Measurements from ENCODE around the gene MPRIP. TPM values are rescaled to one million over a fixed set of nuclear protein-coding genes. Genes with fewer than 3 reads are reported as not detected.

Gene MPRIP
- total and polyA plus RNA-seq, 2 donors (not counting 3 experiments of a cell fraction or from before 2014, with no cell fraction given) = 94.6 to 246 TPM

DNA sequence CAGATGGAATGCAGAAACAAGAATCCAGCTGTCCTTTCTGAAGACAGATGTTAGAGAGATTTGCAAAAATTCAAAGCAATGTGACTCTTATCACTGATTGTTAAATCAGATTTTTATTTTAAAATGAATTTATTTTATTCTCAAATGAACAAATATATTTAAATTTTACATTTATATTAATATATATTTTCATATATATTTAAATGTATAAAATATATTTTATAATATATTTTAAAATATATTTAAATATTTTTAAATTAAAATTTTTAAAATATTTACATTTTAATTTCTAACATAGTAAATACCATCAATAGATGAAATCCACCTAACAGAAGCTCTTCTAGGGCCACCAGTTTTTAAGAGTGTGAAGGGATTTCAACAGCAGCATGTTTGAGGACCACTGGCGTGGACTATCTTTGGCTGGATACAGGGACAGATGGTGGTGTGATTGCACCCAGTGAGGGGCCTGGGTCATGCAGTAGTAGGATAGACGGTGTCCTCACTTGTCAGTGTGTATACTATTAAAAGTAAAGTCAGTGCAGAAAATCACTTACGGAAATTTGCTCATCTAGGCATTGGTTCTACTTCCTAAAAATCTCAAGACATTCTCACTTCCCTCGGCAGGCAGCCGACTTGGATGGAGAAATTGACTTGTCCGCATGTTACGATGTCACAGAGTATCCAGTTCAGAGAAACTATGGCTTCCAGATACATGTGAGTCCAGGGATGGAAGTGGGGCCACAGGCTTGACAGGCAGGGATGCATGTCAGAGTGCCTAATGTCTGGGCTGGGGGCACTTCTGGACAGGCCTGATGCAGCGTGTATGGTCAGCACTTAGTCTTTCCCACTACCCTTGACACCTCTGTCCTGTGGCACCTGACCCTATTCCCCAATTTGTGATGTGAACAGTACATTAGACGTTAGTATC is 107.5 kb downstream of the MPRIP start:
- FAIRE-seq = no peak
- no peaks in the 10 kb centered on the region for H3K27me3 ChIP-seq (ENCODE audit: control insufficient read depth in 2 of 2, insufficient read depth in 2 of 2, low read length in 2 of 2)
- no peak overlapping the region for H3K4me3 ChIP-seq (replicated peaks in 1 of 3; ENCODE audit: insufficient read depth in 1 of 3, low read depth in 1 of 3, low read length in 3 of 3)
- BruUV-seq (replicated peaks) = no TSS peak
- no peak overlapping the region for H2AFZ ChIP-seq (ENCODE audit: low read depth, low read length)
- no peak overlapping the region for H3K27ac ChIP-seq (ENCODE audit: insufficient read depth, low read depth, low read length)
- TF ChIP-seq, protein P1, sequence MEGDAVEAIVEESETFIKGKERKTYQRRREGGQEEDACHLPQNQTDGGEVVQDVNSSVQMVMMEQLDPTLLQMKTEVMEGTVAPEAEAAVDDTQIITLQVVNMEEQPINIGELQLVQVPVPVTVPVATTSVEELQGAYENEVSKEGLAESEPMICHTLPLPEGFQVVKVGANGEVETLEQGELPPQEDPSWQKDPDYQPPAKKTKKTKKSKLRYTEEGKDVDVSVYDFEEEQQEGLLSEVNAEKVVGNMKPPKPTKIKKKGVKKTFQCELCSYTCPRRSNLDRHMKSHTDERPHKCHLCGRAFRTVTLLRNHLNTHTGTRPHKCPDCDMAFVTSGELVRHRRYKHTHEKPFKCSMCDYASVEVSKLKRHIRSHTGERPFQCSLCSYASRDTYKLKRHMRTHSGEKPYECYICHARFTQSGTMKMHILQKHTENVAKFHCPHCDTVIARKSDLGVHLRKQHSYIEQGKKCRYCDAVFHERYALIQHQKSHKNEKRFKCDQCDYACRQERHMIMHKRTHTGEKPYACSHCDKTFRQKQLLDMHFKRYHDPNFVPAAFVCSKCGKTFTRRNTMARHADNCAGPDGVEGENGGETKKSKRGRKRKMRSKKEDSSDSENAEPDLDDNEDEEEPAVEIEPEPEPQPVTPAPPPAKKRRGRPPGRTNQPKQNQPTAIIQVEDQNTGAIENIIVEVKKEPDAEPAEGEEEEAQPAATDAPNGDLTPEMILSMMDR (IDR thresholded peaks at IDR 0.05; ENCODE audit: extremely low read depth in 1 of 2, insufficient read depth in 1 of 2, low read depth in 1 of 2, low read length in 2 of 2) = no peak
- TF ChIP-seq MYC (IDR thresholded peaks at IDR 0.05; ENCODE audit: low read depth, low read length) (no peak), EZH2 (IDR thresholded peaks at IDR 0.05; ENCODE audit: borderline replicate concordance, low read depth, low read length, severe bottlenecking) (no peak), FOS (IDR thresholded peaks at IDR 0.05; ENCODE audit: borderline replicate concordance, insufficient read depth, low read length) (no peak), JUN (IDR thresholded peaks at IDR 0.05; ENCODE audit: borderline replicate concordance, insufficient read depth, insufficient read length, low read depth) (no peak), GATA2 (IDR thresholded peaks at IDR 0.05; ENCODE audit: insufficient read depth, insufficient read length, low read depth, low read length) (no peak), POLR2A (IDR thresholded peaks at IDR 0.05; ENCODE audit: low read depth, low read length) (no peak), POLR2AphosphoS5 (IDR thresholded peaks at IDR 0.05; ENCODE audit: insufficient read depth, low read depth, low read length) (no peak)
- TF ChIP-seq, protein P2, sequence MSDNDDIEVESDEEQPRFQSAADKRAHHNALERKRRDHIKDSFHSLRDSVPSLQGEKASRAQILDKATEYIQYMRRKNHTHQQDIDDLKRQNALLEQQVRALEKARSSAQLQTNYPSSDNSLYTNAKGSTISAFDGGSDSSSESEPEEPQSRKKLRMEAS (IDR thresholded peaks at IDR 0.05; ENCODE audit: insufficient read depth, insufficient read length) = no peak
- ChIA-PET POLR2A (no interaction called here), CTCF (no interaction called here)
- no peak overlapping the region for H3K9ac ChIP-seq (replicated peaks; ENCODE audit: extremely low read depth, insufficient read depth, low read length)
- intact Hi-C loops (cut with micrococcal nuclease) = no loop called here
- no peaks in the 10 kb centered on the region for H3K9me3 ChIP-seq (replicated peaks; ENCODE audit: control insufficient read depth, insufficient read depth, low read length)
- H3K9me1 ChIP-seq (replicated peaks; ENCODE audit: control insufficient read depth, extremely low read depth, insufficient read depth, low read length) = no peaks in the 10 kb centered on the region
- peaks cover 3% of the 10 kb centered on the region for H3K79me2 ChIP-seq (ENCODE audit: control insufficient read depth, insufficient read depth, low read length)
- no peak overlapping the region for H3K4me2 ChIP-seq (ENCODE audit: insufficient read depth, low read length)
- DNase-seq (ENCODE audit: low read depth, low spot score) = no peak
- H4K20me1 ChIP-seq (replicated peaks; ENCODE audit: control insufficient read depth, extremely low read depth, insufficient read depth, low read length) = no peaks in the 10 kb centered on the region
- H3K36me3 ChIP-seq (ENCODE audit: control insufficient read depth in 2 of 2, extremely low read depth in 1 of 2, insufficient read depth in 2 of 2, low read length in 2 of 2) = peaks cover 22 to 56% of the 10 kb centered on the region in 2 experiments
- H3K4me1 ChIP-seq (ENCODE audit: control insufficient read depth, extremely low read depth, insufficient read depth, low read length) = peaks cover 24% of the 10 kb centered on the region
- dilution Hi-C loops (cut with MboI; ENCODE audit: extremely low pct_ligation_motif_present, low sequenced_read_pairs) = no loop called here

Measured in endothelial cell of umbilical vein (primary cell).